CD4-positive, alpha-beta T cell treated with Interleukin-21 for 1 hour (primary cell): ENCODE measurements around the gene CCDC137.

Experiments used
- DNase-seq: peaks from one replicate; pipeline ENCODE4 v3.0.0-alpha.2; 2020

Gene CCDC137

GRCh38 chr17:81717766-81718089, 51.2 kb downstream of the CCDC137 start:
- no peak for DNase-seq

DNA sequence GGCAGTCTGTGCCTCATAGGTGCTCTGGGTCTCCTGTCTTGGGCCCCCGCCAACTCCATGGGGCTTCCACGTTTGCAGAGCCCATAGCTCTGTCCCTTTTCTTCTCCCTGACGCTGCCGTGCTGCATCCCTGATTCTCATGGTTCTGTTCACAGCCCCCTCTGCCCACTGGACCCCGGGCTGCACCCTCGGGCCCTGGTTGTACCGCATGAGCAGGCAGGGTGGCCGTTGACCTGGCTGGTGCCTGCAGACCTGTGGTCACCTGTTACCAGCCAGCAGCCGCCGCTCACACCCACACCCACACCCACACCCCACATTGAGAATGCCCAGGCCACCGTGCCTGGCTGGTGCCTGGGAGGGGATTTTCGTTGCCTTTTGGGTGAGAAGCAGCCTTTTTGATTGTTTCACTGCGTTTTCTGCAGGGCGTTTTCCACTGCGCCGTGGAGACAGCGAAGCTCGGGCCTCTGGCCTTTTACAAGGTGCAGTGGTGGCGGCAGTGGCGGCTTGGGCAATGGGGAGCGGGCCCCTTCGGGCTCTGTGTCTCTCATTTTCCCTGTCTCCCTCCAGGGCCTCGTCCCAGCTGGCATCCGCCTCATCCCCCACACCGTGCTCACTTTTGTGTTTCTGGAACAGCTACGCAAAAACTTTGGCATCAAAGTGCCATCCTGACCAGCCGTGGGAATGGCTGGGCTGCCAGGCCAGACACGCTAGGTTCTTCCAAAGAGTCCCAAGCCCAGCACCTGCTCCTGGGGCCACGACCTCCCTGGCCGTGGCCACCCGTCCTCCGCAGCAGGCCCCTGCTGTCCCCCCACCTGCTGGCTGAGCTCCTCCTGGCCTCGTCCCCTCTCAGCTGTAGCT, 53.1 kb downstream of the CCDC137 start:
- DNase-seq: no peak

DNA sequence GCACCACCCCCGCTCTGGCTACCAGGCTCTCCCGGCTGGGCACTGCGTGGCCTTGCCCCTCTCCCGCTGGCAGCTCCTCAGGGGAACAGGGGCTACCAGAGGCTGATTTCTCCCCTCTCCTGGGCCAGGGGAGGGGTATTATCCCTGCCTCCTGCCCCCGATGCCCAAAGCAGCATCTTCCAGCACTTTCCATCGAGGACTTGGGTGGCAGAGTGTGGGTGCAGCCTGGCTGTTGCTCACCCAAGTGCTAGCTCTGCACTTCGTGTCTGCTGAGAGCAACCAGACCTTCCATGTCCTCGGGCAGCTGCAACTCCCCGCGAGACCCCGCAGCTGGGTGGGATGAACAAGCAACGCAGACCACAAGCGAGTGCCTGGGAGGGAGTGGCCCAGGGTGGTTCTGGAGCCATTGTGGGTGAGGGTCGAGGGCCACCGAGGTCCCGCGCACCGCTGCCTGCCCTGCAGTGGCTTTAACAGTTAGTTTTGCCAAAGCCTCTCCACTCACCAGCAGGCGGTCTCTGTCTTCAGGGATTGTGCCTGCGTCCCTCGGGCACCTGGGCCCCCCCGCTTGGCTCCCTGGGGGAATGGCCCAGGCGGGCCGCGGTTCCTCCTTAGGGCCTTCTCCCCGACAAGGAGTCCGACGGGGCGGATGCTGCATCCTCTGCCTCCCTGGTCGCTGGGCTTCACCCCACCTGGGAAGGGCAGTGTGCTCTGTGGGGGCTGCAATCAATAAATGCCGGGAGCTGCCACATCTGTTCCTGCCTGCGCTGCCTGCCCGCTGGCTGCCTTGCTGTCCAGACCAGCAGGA, 53.9 kb downstream of the CCDC137 start:
- DNase-seq: no peak

DNA sequence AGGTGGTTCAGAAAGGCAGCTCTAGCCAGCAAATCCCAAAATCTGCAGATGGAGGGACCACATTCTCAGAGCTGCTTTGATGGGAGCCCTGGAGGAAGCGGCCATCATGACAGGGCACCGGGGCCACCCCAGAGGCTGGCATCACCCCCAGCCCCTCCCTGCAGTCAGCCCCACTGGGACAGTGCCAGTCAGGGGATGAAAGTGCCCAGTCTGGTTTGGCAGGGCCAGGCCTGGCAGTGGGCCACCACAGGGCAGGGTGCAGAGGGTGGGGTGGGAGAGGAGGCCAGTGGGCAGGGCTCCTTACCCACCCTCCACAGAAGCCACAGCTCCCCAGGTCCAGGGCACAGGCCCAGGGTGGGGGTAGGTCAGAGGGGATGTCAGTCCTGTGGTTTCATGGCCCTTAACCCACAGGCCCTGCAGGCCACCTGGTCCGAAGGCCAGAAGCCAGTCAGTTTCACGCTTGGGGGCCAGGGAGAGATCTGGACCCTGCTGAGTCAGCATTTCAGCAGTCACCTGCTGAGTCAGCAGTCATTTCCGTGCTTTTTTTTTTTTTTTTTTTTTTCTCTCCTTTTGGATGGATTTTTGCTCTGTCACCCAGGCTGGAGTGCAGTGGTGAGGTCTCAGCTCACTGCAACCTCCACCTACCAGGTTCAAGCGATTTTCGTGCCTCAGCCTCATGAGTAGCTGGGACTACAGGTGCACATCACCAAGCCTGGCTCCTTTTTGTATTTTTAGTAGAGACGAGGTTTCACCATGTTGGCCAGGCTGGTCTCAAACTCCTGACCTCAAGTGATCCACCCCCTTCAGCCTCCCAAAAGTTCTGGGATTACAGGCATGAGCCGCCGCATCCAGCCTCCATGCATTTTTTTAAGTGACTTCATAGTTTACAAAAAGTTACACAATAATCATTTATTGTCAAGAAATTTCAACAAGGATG, 55.9 kb downstream of the CCDC137 start:
- DNase-seq: no peak
